ENCODE results near the gene NR3C2. TPM values are rescaled to one million over a fixed set of nuclear protein-coding genes. Genes with fewer than 3 reads are reported as not detected.

Gene NR3C2
- total RNA-seq, 1 experiment from 2014 or later: 2.8 TPM

DNA sequence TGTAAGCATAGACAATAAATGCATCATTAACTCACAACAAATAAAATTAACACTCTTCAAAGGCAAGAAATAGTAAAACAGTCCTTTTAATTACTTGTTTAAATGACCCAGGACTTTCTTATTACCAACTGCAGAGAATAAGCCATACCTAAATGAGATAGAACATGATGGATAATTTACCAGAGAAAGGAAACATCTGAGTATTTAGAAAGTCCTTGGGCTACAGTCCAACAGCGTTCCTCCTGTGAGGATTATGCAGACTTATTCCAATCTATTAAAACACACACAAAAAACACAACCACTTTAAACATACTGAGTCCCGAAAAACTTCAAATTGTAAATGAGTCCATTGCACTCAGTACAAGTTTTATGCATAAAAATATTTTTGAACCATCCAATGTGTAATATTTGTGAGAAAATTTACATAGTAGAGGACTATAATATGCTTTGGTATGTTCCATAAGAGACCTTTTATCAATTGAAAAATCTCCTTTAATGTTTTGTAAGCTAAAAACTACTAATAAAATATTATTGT, 129.2 kb downstream of the NR3C2 start:
- H3K4me2 ChIP-seq (ENCODE audit: low read length): no peak overlapping the region
- no peak for ATAC-seq
- DNase-seq: no peak
- no peak overlapping the region for H3K27ac ChIP-seq (ENCODE audit: low read length)
- H3K27me3 ChIP-seq (ENCODE audit: low read length): no peaks in the 10 kb centered on the region
- no peak overlapping the region for H2AFZ ChIP-seq (ENCODE audit: low read length)
- H3K79me2 ChIP-seq (ENCODE audit: low read length): no peaks in the 10 kb centered on the region
- intact Hi-C loops (cut with micrococcal nuclease): no loop called here
- no peaks in the 10 kb centered on the region for H3K36me3 ChIP-seq (ENCODE audit: low read depth, low read length)
- no peak overlapping the region for H3K4me3 ChIP-seq (ENCODE audit: low read length)
- no peaks in the 10 kb centered on the region for H3K4me1 ChIP-seq (ENCODE audit: insufficient read depth, low read length)
- H3K9me3 ChIP-seq (ENCODE audit: low read length): no peaks in the 10 kb centered on the region
- H3K9ac ChIP-seq (ENCODE audit: low read length): no peak overlapping the region
- no peaks in the 10 kb centered on the region for H4K20me1 ChIP-seq (ENCODE audit: low read length)
- TF ChIP-seq EZH2phosphoT487 (IDR thresholded peaks at IDR 0.05; ENCODE audit: borderline replicate concordance, low read length) (no peak), EZH2 (IDR thresholded peaks at IDR 0.05; ENCODE audit: low read length, unreplicated experiment) (no peak)
- TF ChIP-seq, protein P1, sequence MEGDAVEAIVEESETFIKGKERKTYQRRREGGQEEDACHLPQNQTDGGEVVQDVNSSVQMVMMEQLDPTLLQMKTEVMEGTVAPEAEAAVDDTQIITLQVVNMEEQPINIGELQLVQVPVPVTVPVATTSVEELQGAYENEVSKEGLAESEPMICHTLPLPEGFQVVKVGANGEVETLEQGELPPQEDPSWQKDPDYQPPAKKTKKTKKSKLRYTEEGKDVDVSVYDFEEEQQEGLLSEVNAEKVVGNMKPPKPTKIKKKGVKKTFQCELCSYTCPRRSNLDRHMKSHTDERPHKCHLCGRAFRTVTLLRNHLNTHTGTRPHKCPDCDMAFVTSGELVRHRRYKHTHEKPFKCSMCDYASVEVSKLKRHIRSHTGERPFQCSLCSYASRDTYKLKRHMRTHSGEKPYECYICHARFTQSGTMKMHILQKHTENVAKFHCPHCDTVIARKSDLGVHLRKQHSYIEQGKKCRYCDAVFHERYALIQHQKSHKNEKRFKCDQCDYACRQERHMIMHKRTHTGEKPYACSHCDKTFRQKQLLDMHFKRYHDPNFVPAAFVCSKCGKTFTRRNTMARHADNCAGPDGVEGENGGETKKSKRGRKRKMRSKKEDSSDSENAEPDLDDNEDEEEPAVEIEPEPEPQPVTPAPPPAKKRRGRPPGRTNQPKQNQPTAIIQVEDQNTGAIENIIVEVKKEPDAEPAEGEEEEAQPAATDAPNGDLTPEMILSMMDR (conservative IDR thresholded peaks at IDR 0.05; ENCODE audit: low read depth, low read length): no peak
- ChIA-PET POLR2A (ENCODE audit: unreplicated experiment) (no interaction called here), CTCF (no interaction called here)
- H3F3A ChIP-seq (ENCODE audit: low read length, unreplicated experiment): no peaks in the 10 kb centered on the region
- H3K9me2 ChIP-seq (replicated peaks; ENCODE audit: low read length): no peaks in the 10 kb centered on the region
- no TSS peak for BruUV-seq (replicated peaks)

- no peaks in the 10 kb centered on the region for H4K20me1 ChIP-seq (ENCODE audit: low read length)
These were observed 130.7 kb downstream of the NR3C2 start for GRCh38 chr4:148311526-148311925.

DNA sequence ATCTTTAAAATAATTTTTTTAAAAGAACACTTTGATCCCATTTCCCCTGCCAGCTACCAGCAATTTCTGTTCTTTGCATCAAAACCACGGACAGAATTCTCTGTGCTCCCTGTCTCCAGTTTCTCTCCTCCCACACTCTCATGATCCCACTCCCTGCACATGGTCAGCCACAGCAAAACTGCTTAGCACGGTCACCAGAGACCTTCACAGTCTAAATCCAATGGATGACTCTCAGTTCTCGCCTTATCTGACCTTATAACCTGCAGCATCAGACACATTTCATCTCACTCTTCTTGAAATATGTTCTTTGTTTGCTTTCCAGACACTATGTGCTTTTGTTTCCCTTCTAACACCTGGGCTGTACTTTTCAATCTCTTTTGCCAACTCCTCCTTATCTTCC, 131.5 kb downstream of the NR3C2 start:
- CTCF ChIA-PET: no interaction called here
- no peaks in the 10 kb centered on the region for H3K9me3 ChIP-seq (ENCODE audit: low read length)
- no peaks in the 10 kb centered on the region for H4K20me1 ChIP-seq (ENCODE audit: low read length)

More at GRCh38 chr4:148311526-148311925, 130.7 kb downstream of the NR3C2 start:
- H3F3A ChIP-seq (ENCODE audit: low read length, unreplicated experiment): no peaks in the 10 kb centered on the region
- H3K27ac ChIP-seq (ENCODE audit: low read length): no peak overlapping the region
- peak; percentile 15 for DNase-seq
- H3K4me2 ChIP-seq (ENCODE audit: low read length): no peak overlapping the region
- ChIA-PET CTCF (no interaction called here), POLR2A (ENCODE audit: unreplicated experiment) (no interaction called here)
- H3K27me3 ChIP-seq (ENCODE audit: low read length): no peaks in the 10 kb centered on the region
- intact Hi-C loops (cut with micrococcal nuclease): no loop called here
- no peaks in the 10 kb centered on the region for H3K79me2 ChIP-seq (ENCODE audit: low read length)
- no peaks in the 10 kb centered on the region for H3K9me3 ChIP-seq (ENCODE audit: low read length)
- H3K4me1 ChIP-seq (ENCODE audit: insufficient read depth, low read length): no peaks in the 10 kb centered on the region
- H3K4me3 ChIP-seq (ENCODE audit: low read length): no peak overlapping the region
- no TSS peak for BruUV-seq (replicated peaks)
- TF ChIP-seq EZH2 (IDR thresholded peaks at IDR 0.05; ENCODE audit: low read length, unreplicated experiment): no peak
- TF ChIP-seq EZH2phosphoT487 (IDR thresholded peaks at IDR 0.05; ENCODE audit: borderline replicate concordance, low read length): no peak
- TF ChIP-seq, protein P1 (conservative IDR thresholded peaks at IDR 0.05; ENCODE audit: low read depth, low read length): no peak
- H2AFZ ChIP-seq (ENCODE audit: low read length): no peak overlapping the region
- no peak overlapping the region for H3K9ac ChIP-seq (ENCODE audit: low read length)
- H3K9me2 ChIP-seq (replicated peaks; ENCODE audit: low read length): no peaks in the 10 kb centered on the region
- no peak for ATAC-seq
- no peaks in the 10 kb centered on the region for H3K36me3 ChIP-seq (ENCODE audit: low read depth, low read length)

More for the DNA sequence above, 131.5 kb downstream of the NR3C2 start:
- no peak overlapping the region for H3K4me3 ChIP-seq (ENCODE audit: low read length)
- no peaks in the 10 kb centered on the region for H3F3A ChIP-seq (ENCODE audit: low read length, unreplicated experiment)
- H2AFZ ChIP-seq (ENCODE audit: low read length): no peak overlapping the region
- no peak overlapping the region for H3K4me2 ChIP-seq (ENCODE audit: low read length)
- no peak overlapping the region for H3K9ac ChIP-seq (ENCODE audit: low read length)
- no peaks in the 10 kb centered on the region for H3K9me2 ChIP-seq (replicated peaks; ENCODE audit: low read length)
- ATAC-seq: no peak
- H3K36me3 ChIP-seq (ENCODE audit: low read depth, low read length): no peaks in the 10 kb centered on the region
- H3K4me1 ChIP-seq (ENCODE audit: insufficient read depth, low read length): no peaks in the 10 kb centered on the region
- no peaks in the 10 kb centered on the region for H3K27me3 ChIP-seq (ENCODE audit: low read length)
- no peak for DNase-seq
- intact Hi-C loops (cut with micrococcal nuclease): no loop called here
- POLR2A ChIA-PET (ENCODE audit: unreplicated experiment): no interaction called here
- H3K27ac ChIP-seq (ENCODE audit: low read length): no peak overlapping the region
- TF ChIP-seq, protein P1 (conservative IDR thresholded peaks at IDR 0.05; ENCODE audit: low read depth, low read length): no peak
- TF ChIP-seq EZH2 (IDR thresholded peaks at IDR 0.05; ENCODE audit: low read length, unreplicated experiment) (no peak), EZH2phosphoT487 (IDR thresholded peaks at IDR 0.05; ENCODE audit: borderline replicate concordance, low read length) (no peak)
- no TSS peak for BruUV-seq (replicated peaks)
- no peaks in the 10 kb centered on the region for H3K79me2 ChIP-seq (ENCODE audit: low read length)
